Globus pallidus (tissue), 1 donor: ENCODE measurements around the gene ATXN3.
"Not testable (repeated sequence)": the region's sequence is repeated elsewhere in the genome, so short reads cannot be mapped to it uniquely, and the experiment has no call there.

Source experiments
- DNase-seq: peaks from one replicate; pipeline ENCODE4 v3.0.0-alpha.2; 2015; ENCODE audit warnings: low spot score

The ATXN3 gene

GRCh38 chr14:92058006-92058917, 48.1 kb downstream of the ATXN3 start:
- peak; percentile 31 for DNase-seq

GRCh38 chr14:92049781-92050180, 56.6 kb downstream of the ATXN3 start:
- DNase-seq: no peak

- DNase-seq: not testable (repeated sequence)
Measured at GRCh38 chr14:92049221-92049620, 57.2 kb downstream of the ATXN3 start.

GRCh38 chr14:92045904-92046303, 60.5 kb downstream of the ATXN3 start:
- DNase-seq: not testable (repeated sequence)

GRCh38 chr14:92041766-92042165, 64.6 kb downstream of the ATXN3 start:
- DNase-seq: not testable (repeated sequence)

GRCh38 chr14:92041203-92041602, 65.2 kb downstream of the ATXN3 start:
- no peak for DNase-seq

- peak; percentile 23 for DNase-seq
Measured at GRCh38 chr14:92040431-92041051, 65.8 kb downstream of the ATXN3 start.

GRCh38 chr14:92039719-92040430, 66.5 kb downstream of the ATXN3 start, which contains the start of gene TRIP11:
TSS of gene TRIP11 (minus strand) at chr14:92040059. CDS start at chr14:92039685, 374 bp downstream.
- peak; percentile 89 for DNase-seq

- DNase-seq: no peak
Measured at GRCh38 chr14:92039063-92039718, 67.2 kb downstream of the ATXN3 start.

- DNase-seq: no peak
Measured at GRCh38 chr14:92037989-92038388, 68.4 kb downstream of the ATXN3 start.

GRCh38 chr14:92035890-92036289, 70.5 kb downstream of the ATXN3 start:
- DNase-seq: no peak

- DNase-seq: no peak
Measured at GRCh38 chr14:92033906-92034687, 72.3 kb downstream of the ATXN3 start.

- no peak for DNase-seq
Measured at GRCh38 chr14:92033433-92033832, 72.9 kb downstream of the ATXN3 start.

- DNase-seq: no peak
Measured at GRCh38 chr14:92026548-92027190, 79.7 kb downstream of the ATXN3 start.

GRCh38 chr14:92022036-92022435, 84.3 kb downstream of the ATXN3 start:
- no peak for DNase-seq

- no peak for DNase-seq
Measured at GRCh38 chr14:92021523-92021922, 84.9 kb downstream of the ATXN3 start.

- DNase-seq: no peak
Measured at GRCh38 chr14:92014040-92014439, 92.3 kb downstream of the ATXN3 start.

- DNase-seq: no peak
Measured at GRCh38 chr14:92012121-92012748, 94.1 kb downstream of the ATXN3 start.

- no peak for DNase-seq
Measured at GRCh38 chr14:92010644-92011043, 95.7 kb downstream of the ATXN3 start.

GRCh38 chr14:92009604-92010003, 96.8 kb downstream of the ATXN3 start:
- DNase-seq: no peak
